GM19468 (cell line): Measurements from ENCODE around the gene TNFRSF18.

ENCODE experiments used
- ATAC-seq: cut with Tn5 transposase; IDR thresholded peaks from one replicate; pipeline ENCODE4 v1.9.1; 2021; ENCODE audit warnings: mild to moderate bottlenecking, moderate library complexity, moderate number of reproducible peaks; ENCODE audit not compliant: unreplicated experiment; ENCODE audit errors: extremely low read depth

Gene TNFRSF18

GRCh38 chr1:1241588-1242219, 35.3 kb upstream of the TNFRSF18 start:
- no peak for ATAC-seq

- ATAC-seq, result no peak
Observed at GRCh38 chr1:1240822-1241587, 34.6 kb upstream of the TNFRSF18 start.

- no peak for ATAC-seq
Observed at GRCh38 chr1:1240348-1240732, 33.9 kb upstream of the TNFRSF18 start.

GRCh38 chr1:1239614-1240347, 33.4 kb upstream of the TNFRSF18 start:
- no peak for ATAC-seq

- no peak for ATAC-seq
Observed at GRCh38 chr1:1239227-1239613, 32.8 kb upstream of the TNFRSF18 start.

GRCh38 chr1:1238702-1239178, 32.3 kb upstream of the TNFRSF18 start:
- no peak for ATAC-seq

GRCh38 chr1:1237874-1238701, 31.7 kb upstream of the TNFRSF18 start:
- no peak for ATAC-seq

- no peak for ATAC-seq
Observed at GRCh38 chr1:1236945-1237873, 30.8 kb upstream of the TNFRSF18 start.

GRCh38 chr1:1236176-1236763, 29.9 kb upstream of the TNFRSF18 start:
- ATAC-seq, result no peak

GRCh38 chr1:1235016-1235744, 28.8 kb upstream of the TNFRSF18 start:
- no peak for ATAC-seq

- ATAC-seq, result no peak
Observed at GRCh38 chr1:1234180-1234808, 27.9 kb upstream of the TNFRSF18 start.

- no peak for ATAC-seq
Observed at GRCh38 chr1:1233567-1233892, 27.1 kb upstream of the TNFRSF18 start.

- ATAC-seq, result no peak
Observed at GRCh38 chr1:1232796-1233566, 26.6 kb upstream of the TNFRSF18 start.

- ATAC-seq, result no peak
Observed at GRCh38 chr1:1232208-1232795, 25.9 kb upstream of the TNFRSF18 start, which contains the start of gene B3GALT6. Gene B3GALT6 (plus strand): TSS chr1:1232237. CDS start chr1:1232279, 42 bp downstream.

GRCh38 chr1:1231400-1232207, 25.2 kb upstream of the TNFRSF18 start, which contains the start of gene SDF4:
Gene SDF4 (minus strand): TSS chr1:1232001. CDS start chr1:1228772, 3,229 bp downstream.
- ATAC-seq, result peak; percentile 91
